ENCODE data around the gene MAN1B1. TPM values are rescaled to one million over a fixed set of nuclear protein-coding genes. Genes with fewer than 3 reads are reported as not detected.

The MAN1B1 gene
- 41.0 to 54.7 TPM (median 47.7 TPM) in 5 replicates for total RNA-seq (2022; extraction: Qiagen RNA extraction; ENCODE audit: low read depth)

GRCh38 chr9:137086531-137087408 is at the start of gene MAN1B1:
Gene MAN1B1 (plus strand): TSS chr9:137086985. CDS start chr9:137087000, 15 bp downstream.

GRCh38 chr9:137046088-137046787 is 40.5 kb upstream of the MAN1B1 start, which contains the start of gene NPDC1:
Gene NPDC1 (minus strand): TSS chr9:137046177. CDS start chr9:137045989, 188 bp downstream.

GRCh38 chr9:137053944-137054931 is 32.5 kb upstream of the MAN1B1 start, which contains the start of gene ENTPD2:
Gene ENTPD2 (minus strand): TSS chr9:137054061. CDS start chr9:137053997, 64 bp downstream.

GRCh38 chr9:137070201-137070905 is 16.4 kb upstream of the MAN1B1 start, which contains the start of gene SAPCD2:
Gene SAPCD2 (minus strand): TSS chr9:137070557. CDS start chr9:137070460, 97 bp downstream.

GRCh38 chr9:137077010-137077747 is 9.6 kb upstream of the MAN1B1 start, which contains the start of gene UAP1L1:
Gene UAP1L1 (plus strand): TSS chr9:137077517. CDS start chr9:137077533, 16 bp downstream.

GRCh38 chr9:137114613-137115393 is 28.0 kb downstream of the MAN1B1 start, which contains the start of gene DPP7:
Gene DPP7 (minus strand): TSS chr9:137114733. CDS start chr9:137114713, 20 bp downstream.

GRCh38 chr9:137138722-137139467 is 52.1 kb downstream of the MAN1B1 start, which contains the start of gene GRIN1:
Gene GRIN1 (plus strand): TSS chr9:137139154. CDS start chr9:137139487, 333 bp downstream.

Other genes with a start within 250 kb of the MAN1B1 start
- gene AJM1, start 244.5 kb upstream of the MAN1B1 start, total RNA-seq (2022; extraction: Qiagen RNA extraction; ENCODE audit: low read depth): 3.1 to 4.3 TPM (median 4.0 TPM) in 5 replicates
- 255 to 327 TPM (median 305 TPM) in 5 replicates for gene PHPT1, start 237.6 kb upstream of the MAN1B1 start, total RNA-seq (2022; extraction: Qiagen RNA extraction; ENCODE audit: low read depth)
- 1.8 to 5.5 TPM (median 4.6 TPM) in 5 replicates for gene MAMDC4, start 234.6 kb upstream of the MAN1B1 start, total RNA-seq (2022; extraction: Qiagen RNA extraction; ENCODE audit: low read depth)
- gene EDF1, start 220.7 kb upstream of the MAN1B1 start, total RNA-seq (2022; extraction: Qiagen RNA extraction; ENCODE audit: low read depth): 418 to 545 TPM (median 475 TPM) in 5 replicates
- gene TRAF2, start 200.5 kb upstream of the MAN1B1 start, total RNA-seq (2022; extraction: Qiagen RNA extraction; ENCODE audit: low read depth): 46.3 to 81.8 TPM (median 69.1 TPM) in 5 replicates
- 61.9 to 101 TPM (median 95.1 TPM) in 5 replicates for gene FBXW5, start 142.2 kb upstream of the MAN1B1 start, total RNA-seq (2022; extraction: Qiagen RNA extraction; ENCODE audit: low read depth)
- 0.54 to 1.9 TPM (median 1.2 TPM) in 5 replicates for gene C8G, start 141.7 kb upstream of the MAN1B1 start, total RNA-seq (2022; extraction: Qiagen RNA extraction; ENCODE audit: low read depth)
- gene LCN12, start 134.7 kb upstream of the MAN1B1 start, total RNA-seq (2022; extraction: Qiagen RNA extraction; ENCODE audit: low read depth): 0.51 to 2.0 TPM (median 1.1 TPM) in 5 replicates
- 0.35 to 0.71 TPM (median 0.39 TPM) in 3 of 5 replicates, not detected in the others for gene PTGDS, start 109.5 kb upstream of the MAN1B1 start, total RNA-seq (2022; extraction: Qiagen RNA extraction; ENCODE audit: low read depth)
- 0.02 TPM in 1 of 5 replicates, not detected in the others for gene LCNL1, start 104.0 kb upstream of the MAN1B1 start, total RNA-seq (2022; extraction: Qiagen RNA extraction; ENCODE audit: low read depth)
- gene PAXX, start 94.6 kb upstream of the MAN1B1 start, total RNA-seq (2022; extraction: Qiagen RNA extraction; ENCODE audit: low read depth): 49.2 to 83.7 TPM (median 73.5 TPM) in 5 replicates
- 1.7 to 4.0 TPM (median 3.5 TPM) in 5 replicates for gene CLIC3, start 90.4 kb upstream of the MAN1B1 start, total RNA-seq (2022; extraction: Qiagen RNA extraction; ENCODE audit: low read depth)
- 23.2 to 31.7 TPM (median 25.6 TPM) in 5 replicates for gene ABCA2, start 58.7 kb upstream of the MAN1B1 start, total RNA-seq (2022; extraction: Qiagen RNA extraction; ENCODE audit: low read depth)
- 0.05 TPM in 2 of 5 replicates, not detected in the others for gene FUT7, start 54.9 kb upstream of the MAN1B1 start, total RNA-seq (2022; extraction: Qiagen RNA extraction; ENCODE audit: low read depth)
- gene NPDC1, start 40.8 kb upstream of the MAN1B1 start, total RNA-seq (2022; extraction: Qiagen RNA extraction; ENCODE audit: low read depth): 36.7 to 87.5 TPM (median 78.6 TPM) in 5 replicates
- 0.72 to 1.2 TPM (median 0.76 TPM) in 5 replicates for gene ENTPD2, start 32.9 kb upstream of the MAN1B1 start, total RNA-seq (2022; extraction: Qiagen RNA extraction; ENCODE audit: low read depth)
- gene SAPCD2, start 16.4 kb upstream of the MAN1B1 start, total RNA-seq (2022; extraction: Qiagen RNA extraction; ENCODE audit: low read depth): 13.9 to 28.6 TPM (median 24.4 TPM) in 5 replicates
- gene UAP1L1, start 9.5 kb upstream of the MAN1B1 start, total RNA-seq (2022; extraction: Qiagen RNA extraction; ENCODE audit: low read depth): 9.7 to 15.4 TPM (median 11.3 TPM) in 5 replicates
- gene DPP7, start 27.7 kb downstream of the MAN1B1 start, total RNA-seq (2022; extraction: Qiagen RNA extraction; ENCODE audit: low read depth): 71.6 to 131 TPM (median 112 TPM) in 5 replicates
- gene GRIN1, start 52.2 kb downstream of the MAN1B1 start, total RNA-seq (2022; extraction: Qiagen RNA extraction; ENCODE audit: low read depth): 0.31 to 1.0 TPM (median 0.38 TPM) in 5 replicates
- 0.48 to 2.1 TPM (median 1.3 TPM) in 5 replicates for gene LRRC26, start 83.1 kb downstream of the MAN1B1 start, total RNA-seq (2022; extraction: Qiagen RNA extraction; ENCODE audit: low read depth)
- not detected in 5 replicates for gene TMEM210, start 85.1 kb downstream of the MAN1B1 start, total RNA-seq (2022; extraction: Qiagen RNA extraction; ENCODE audit: low read depth)
- gene ANAPC2, start 101.6 kb downstream of the MAN1B1 start, total RNA-seq (2022; extraction: Qiagen RNA extraction; ENCODE audit: low read depth): 25.4 to 37.9 TPM (median 36.1 TPM) in 5 replicates
- 88.4 to 157 TPM (median 143 TPM) in 5 replicates for gene SSNA1, start 101.7 kb downstream of the MAN1B1 start, total RNA-seq (2022; extraction: Qiagen RNA extraction; ENCODE audit: low read depth)
- 5.6 to 11.1 TPM (median 10.3 TPM) in 5 replicates for gene TPRN, start 113.8 kb downstream of the MAN1B1 start, total RNA-seq (2022; extraction: Qiagen RNA extraction; ENCODE audit: low read depth)
- 32.9 to 47.1 TPM (median 45.3 TPM) in 5 replicates for gene TMEM203, start 118.7 kb downstream of the MAN1B1 start, total RNA-seq (2022; extraction: Qiagen RNA extraction; ENCODE audit: low read depth)
- 15.2 to 19.1 TPM (median 16.4 TPM) in 5 replicates for gene NDOR1, start 118.7 kb downstream of the MAN1B1 start, total RNA-seq (2022; extraction: Qiagen RNA extraction; ENCODE audit: low read depth)
- 1.1 to 2.4 TPM (median 1.9 TPM) in 5 replicates for gene RNF208, start 135.3 kb downstream of the MAN1B1 start, total RNA-seq (2022; extraction: Qiagen RNA extraction; ENCODE audit: low read depth)
- gene CYSRT1, start 138.2 kb downstream of the MAN1B1 start, total RNA-seq (2022; extraction: Qiagen RNA extraction; ENCODE audit: low read depth): 3.3 to 5.0 TPM (median 4.0 TPM) in 5 replicates
- 0.10 to 0.24 TPM (median 0.20 TPM) in 5 replicates for gene RNF224, start 140.5 kb downstream of the MAN1B1 start, total RNA-seq (2022; extraction: Qiagen RNA extraction; ENCODE audit: low read depth)
- gene SLC34A3, start 143.9 kb downstream of the MAN1B1 start, total RNA-seq (2022; extraction: Qiagen RNA extraction; ENCODE audit: low read depth): 0.07 to 0.13 TPM (median 0.08 TPM) in 5 replicates
- 595 to 818 TPM (median 736 TPM) in 5 replicates for gene TUBB4B, start 154.3 kb downstream of the MAN1B1 start, total RNA-seq (2022; extraction: Qiagen RNA extraction; ENCODE audit: low read depth)
- not detected in 5 replicates for gene STPG3, start 164.3 kb downstream of the MAN1B1 start, total RNA-seq (2022; extraction: Qiagen RNA extraction; ENCODE audit: low read depth)
- gene NELFB, start 168.3 kb downstream of the MAN1B1 start, total RNA-seq (2022; extraction: Qiagen RNA extraction; ENCODE audit: low read depth): 42.8 to 63.0 TPM (median 54.8 TPM) in 5 replicates
- gene TOR4A, start 190.7 kb downstream of the MAN1B1 start, total RNA-seq (2022; extraction: Qiagen RNA extraction; ENCODE audit: low read depth): 17.8 to 30.2 TPM (median 27.4 TPM) in 5 replicates
- 2.7 to 7.1 TPM (median 5.4 TPM) in 5 replicates for gene NRARP, start 215.3 kb downstream of the MAN1B1 start, total RNA-seq (2022; extraction: Qiagen RNA extraction; ENCODE audit: low read depth)

Data from A549 treated with CpdA at 1 μM for 4 hours (cell line).